Gastroesophageal sphincter (tissue), 4 donors: Measurements from ENCODE around the gene TMEM208. TPM values are rescaled to one million over a fixed set of nuclear protein-coding genes. Genes with fewer than 3 reads are reported as not detected.
A peak's percentile ranks its signal among the peaks of the same experiment; 100 is the strongest.

Experiments
- ATAC-seq: fragments of 150-250 bp; one replicate; pipeline ENCODE4 v1.9.1; 2016; ENCODE audit warnings: mild to moderate bottlenecking, moderate library complexity
- H3K27ac ChIP-seq, 4 donors: fragments of 200-600 bp; sonication (generic) in 3 of 4; 1 replicate in 3 of 4; 2 replicates in 1 of 4; pipeline ENCODE4 v1.5.1; 2016 to 2019
- H3K27me3 ChIP-seq: fragments of 200-600 bp; sonication (generic); one replicate; pipeline ENCODE4 v1.5.1; 2019
- H3K36me3 ChIP-seq, 2 donors: fragments of 200-600 bp; sonication (generic); one replicate each; pipeline ENCODE4 v1.5.1; 2019; ENCODE audit warnings: control low read depth in 1 of 2
- H3K4me1 ChIP-seq, 3 donors: fragments of 200-600 bp; sonication (generic); 1 replicate in 2 of 3; 2 replicates in 1 of 3; pipeline ENCODE4 v1.5.1; 2016 to 2019; ENCODE audit warnings: control low read depth in 2 of 3
- H3K4me3 ChIP-seq, 2 donors: fragments of 200-600 bp; sonication (generic); one replicate each; pipeline ENCODE4 v1.5.1; 2019; ENCODE audit warnings: mild to moderate bottlenecking in 1 of 2, moderate library complexity in 1 of 2
- H3K9me3 ChIP-seq, 3 donors: fragments of 200-600 bp; sonication (generic); one replicate each; pipeline ENCODE4 v1.5.1; 2017 to 2019; ENCODE audit warnings: control low read depth in 2 of 3
- EP300 ChIP-seq: sonication (generic); formaldehyde crosslinking; IDR thresholded peaks from one replicate; pipeline ENCODE4 v1.6.1; 2017; ENCODE audit warnings: antibody characterized with exemption, mild to moderate bottlenecking
- POLR2A ChIP-seq, 2 donors: fragments of 450-650 bp; IDR thresholded peaks; one replicate each; pipeline ENCODE4 v1.6.1; 2017; ENCODE audit warnings: antibody characterized with exemption in 2 of 2, mild to moderate bottlenecking in 2 of 2, moderate library complexity in 1 of 2
- POLR2AphosphoS5 ChIP-seq: sonication (generic); formaldehyde crosslinking; IDR thresholded peaks from one replicate; pipeline ENCODE4 v1.6.1; 2017; ENCODE audit warnings: antibody characterized with exemption
- WGBS, 2 donors: methylation state at CpG; one replicate each; pipeline ENCODE4 v1.1.5; 2018; ENCODE audit warnings: low coverage in 1 of 2; 5-methylcytosine and 5-hydroxymethylcytosine counted together
- total RNA-seq, 4 donors: library from RNA; depleted of rRNA; stranded (reverse); fragments of >200 nt; gene quantifications; one replicate each; pipeline ENCODE4 v1.1.0, GENCODE V29; 2016
- TF ChIP-seq, protein P1 (sequence below), 4 experiments: fragments of 200-600 bp in 2 of 4; fragments of 450-650 bp in 2 of 4; sonication (generic) in 1 of 4; IDR thresholded peaks; one replicate each; pipeline ENCODE4 v1.5.1; 2017 to 2019; ENCODE audit warnings: antibody characterized with exemption in 4 of 4, mild to moderate bottlenecking in 2 of 4, moderate library complexity in 2 of 4

TMEM208 gene
- total RNA-seq, 4 donors from 2014 or later: 15.4 to 34.7 (median 30.7) TPM

DNA sequence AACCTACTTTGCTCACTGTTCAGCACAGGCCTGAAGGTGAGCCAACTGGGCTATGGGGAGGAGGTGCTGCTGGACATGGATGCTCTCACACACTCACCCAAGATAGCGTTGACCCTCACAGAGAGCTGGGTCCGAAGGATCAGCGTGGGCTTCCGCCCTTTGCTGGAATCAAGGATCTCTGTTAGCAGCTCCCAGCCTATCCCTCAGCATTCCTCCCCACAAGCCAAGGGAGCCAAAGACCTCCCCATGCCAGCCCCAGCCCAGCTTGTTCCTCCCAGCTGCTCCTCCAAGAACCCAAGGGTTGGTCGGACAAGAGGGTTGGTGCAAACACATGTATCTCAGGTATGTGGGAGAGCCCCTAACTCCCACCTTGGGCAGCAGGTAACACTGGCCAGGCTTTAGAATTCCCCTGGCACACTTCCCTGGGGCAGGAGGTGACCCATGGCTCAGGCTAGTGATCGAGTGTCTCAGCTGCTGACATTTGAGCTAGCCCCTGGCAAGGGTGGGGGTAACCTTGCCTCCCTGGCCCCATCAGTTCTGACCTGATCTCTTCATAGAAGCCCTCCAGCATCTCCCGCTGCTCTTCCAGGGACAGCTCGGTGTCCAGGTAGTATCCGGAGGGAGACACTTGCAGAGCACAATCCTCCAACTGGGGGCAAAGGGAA is 12.0 kb downstream of the TMEM208 start:
- H3K4me3 ChIP-seq: no peak overlapping the region
- H3K4me1 ChIP-seq: peaks cover 0 to 36% (median 10%) of the 10 kb centered on the region in 3 donors
- no peak overlapping the region for H3K27ac ChIP-seq
- no peaks in the 10 kb centered on the region for H3K9me3 ChIP-seq
- H3K36me3 ChIP-seq: peaks cover 0 to 60% of the 10 kb centered on the region in 2 donors
- TF ChIP-seq POLR2A (IDR thresholded peaks at IDR 0.05): no peak
- no peak for TF ChIP-seq POLR2AphosphoS5
- TF ChIP-seq, protein P1, sequence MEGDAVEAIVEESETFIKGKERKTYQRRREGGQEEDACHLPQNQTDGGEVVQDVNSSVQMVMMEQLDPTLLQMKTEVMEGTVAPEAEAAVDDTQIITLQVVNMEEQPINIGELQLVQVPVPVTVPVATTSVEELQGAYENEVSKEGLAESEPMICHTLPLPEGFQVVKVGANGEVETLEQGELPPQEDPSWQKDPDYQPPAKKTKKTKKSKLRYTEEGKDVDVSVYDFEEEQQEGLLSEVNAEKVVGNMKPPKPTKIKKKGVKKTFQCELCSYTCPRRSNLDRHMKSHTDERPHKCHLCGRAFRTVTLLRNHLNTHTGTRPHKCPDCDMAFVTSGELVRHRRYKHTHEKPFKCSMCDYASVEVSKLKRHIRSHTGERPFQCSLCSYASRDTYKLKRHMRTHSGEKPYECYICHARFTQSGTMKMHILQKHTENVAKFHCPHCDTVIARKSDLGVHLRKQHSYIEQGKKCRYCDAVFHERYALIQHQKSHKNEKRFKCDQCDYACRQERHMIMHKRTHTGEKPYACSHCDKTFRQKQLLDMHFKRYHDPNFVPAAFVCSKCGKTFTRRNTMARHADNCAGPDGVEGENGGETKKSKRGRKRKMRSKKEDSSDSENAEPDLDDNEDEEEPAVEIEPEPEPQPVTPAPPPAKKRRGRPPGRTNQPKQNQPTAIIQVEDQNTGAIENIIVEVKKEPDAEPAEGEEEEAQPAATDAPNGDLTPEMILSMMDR (IDR thresholded peaks at IDR 0.05): no peak
- TF ChIP-seq EP300: no peak
- WGBS, 2 donors: 100% methylated on average over 1 to 2 of the region's 9 CpGs
- no peak for ATAC-seq
- no peaks in the 10 kb centered on the region for H3K27me3 ChIP-seq

DNA sequence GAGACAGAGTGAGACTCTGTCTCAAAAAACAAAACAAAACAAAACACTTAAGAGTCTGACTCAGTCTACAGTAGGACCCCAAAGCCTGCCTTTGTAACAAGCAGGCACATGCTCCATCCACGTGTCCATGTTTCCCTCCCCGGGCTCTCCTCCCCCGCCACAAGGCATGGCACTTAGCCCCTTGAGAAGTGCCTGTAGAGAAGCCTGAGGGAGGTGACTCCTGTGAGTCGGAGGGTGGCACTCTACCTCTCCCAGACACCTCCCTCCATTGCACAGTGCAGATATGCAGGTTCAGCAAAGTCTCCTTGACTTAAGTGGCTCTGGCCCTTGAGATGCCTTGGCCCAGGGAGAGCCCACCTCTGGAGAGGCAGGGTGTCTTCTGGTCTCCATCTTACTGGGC is 13.6 kb downstream of the TMEM208 start:
- Histone ChIP-seq H3K4me1 (peaks cover 0 to 52% (median 25%) of the 10 kb centered on the region in 3 donors), H3K9me3 (no peaks in the 10 kb centered on the region), H3K27ac (peak overlapping the region in 3 of 4 donors; percentile 30 to 67 (median 60)), H3K27me3 (no peaks in the 10 kb centered on the region), H3K4me3 (no peak overlapping the region), H3K36me3 (peaks cover 0 to 44% of the 10 kb centered on the region in 2 donors)
- no peak for ATAC-seq
- TF ChIP-seq POLR2AphosphoS5 (no peak), POLR2A (IDR thresholded peaks at IDR 0.05) (no peak), EP300 (no peak)
- TF ChIP-seq, protein P1 (IDR thresholded peaks at IDR 0.05): no peak
- WGBS, 2 donors: 83 to 92% methylated on average over 1 to 4 of the region's 4 CpGs

DNA sequence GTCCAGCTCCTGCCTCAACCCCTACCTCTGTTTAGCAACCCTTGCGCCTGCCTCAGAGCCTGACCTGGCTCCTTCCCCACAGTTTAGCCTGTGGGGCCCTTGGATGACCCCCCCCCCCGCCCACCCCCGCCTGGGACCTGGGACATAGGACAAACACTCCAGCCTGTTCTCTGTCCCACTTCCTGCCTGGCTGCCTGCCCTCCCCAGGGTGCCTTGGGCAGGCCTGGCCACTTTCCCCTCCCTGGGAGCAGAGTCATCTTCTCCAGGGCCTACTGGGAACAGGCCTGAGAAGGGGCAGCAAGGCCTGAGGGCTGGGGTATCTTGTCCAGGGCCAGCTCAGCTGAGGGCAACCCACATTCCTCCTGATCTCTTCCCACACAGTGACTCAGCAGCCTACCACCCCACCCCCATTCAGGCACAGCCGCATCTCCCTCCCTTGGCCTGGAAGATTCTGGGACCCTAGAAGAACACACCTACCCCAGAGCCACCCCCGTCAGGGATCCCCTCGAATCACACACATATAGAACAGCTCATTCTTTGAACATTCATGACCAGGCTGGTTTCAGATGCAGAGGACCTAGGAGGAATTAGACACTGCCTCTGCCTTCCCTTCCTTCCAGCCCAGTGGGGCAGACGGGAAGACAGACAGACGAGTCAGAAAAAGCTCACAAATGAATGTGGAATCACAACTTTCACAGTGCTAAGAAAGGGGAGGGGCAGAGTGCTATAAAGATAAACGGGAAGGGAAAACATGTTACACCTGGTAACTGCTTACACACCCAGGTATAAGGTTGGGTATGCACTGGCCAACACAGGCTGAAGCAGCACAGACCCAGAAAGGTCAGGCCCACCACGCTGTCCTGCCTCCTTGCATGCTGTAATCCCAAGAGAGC is 14.3 kb downstream of the TMEM208 start:
- H3K27ac ChIP-seq: peak overlapping the region in 3 of 4 donors; percentile 30 to 67 (median 60)
- H3K9me3 ChIP-seq: no peaks in the 10 kb centered on the region
- H3K4me3 ChIP-seq: no peak overlapping the region
- WGBS, 2 donors: 51 to 53% methylated on average over 4 to 5 of the region's 10 CpGs
- no peak for TF ChIP-seq POLR2A (IDR thresholded peaks at IDR 0.05)
- TF ChIP-seq, protein P1 (IDR thresholded peaks at IDR 0.05): no peak
- no peak for TF ChIP-seq POLR2AphosphoS5
- no peak for TF ChIP-seq EP300
- H3K4me1 ChIP-seq: peaks cover 0 to 60% (median 29%) of the 10 kb centered on the region in 3 donors
- H3K36me3 ChIP-seq: peaks cover 0 to 36% of the 10 kb centered on the region in 2 donors
- no peak for ATAC-seq
- H3K27me3 ChIP-seq: no peaks in the 10 kb centered on the region

DNA sequence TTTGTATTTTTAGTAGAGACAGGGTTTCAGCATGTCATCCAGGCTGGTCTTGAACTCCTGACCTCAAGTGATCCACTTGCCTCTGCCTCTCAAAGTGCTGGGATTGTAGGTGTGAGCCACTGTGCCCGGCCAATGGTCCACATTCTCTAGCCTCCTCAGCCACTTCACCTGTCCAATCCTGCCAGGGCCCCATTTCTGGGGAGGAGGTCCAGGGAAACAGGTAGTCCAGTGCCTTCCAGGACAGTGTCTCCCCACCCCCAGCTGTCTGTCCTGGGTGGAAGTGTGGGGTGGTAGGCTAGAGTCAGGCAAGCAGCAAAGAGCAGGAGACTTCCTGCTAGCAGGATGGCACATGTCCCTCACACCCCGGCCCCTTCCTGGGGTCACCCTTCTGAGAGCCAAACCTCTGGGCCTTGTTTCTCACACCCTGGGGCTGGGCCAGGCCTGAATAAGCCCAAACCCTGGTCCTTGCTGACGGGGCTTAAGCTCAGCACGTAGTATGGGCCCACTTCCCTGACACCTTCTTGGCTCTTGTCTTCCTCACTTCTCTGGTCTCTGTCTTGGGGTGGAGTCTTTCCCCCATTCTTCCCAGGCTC is 15.3 kb downstream of the TMEM208 start:
- H3K27me3 ChIP-seq: no peaks in the 10 kb centered on the region
- peaks cover 0 to 69% (median 29%) of the 10 kb centered on the region in 3 donors for H3K4me1 ChIP-seq
- peaks cover 0 to 27% of the 10 kb centered on the region in 2 donors for H3K36me3 ChIP-seq
- 71 to 80% methylated on average over 1 to 3 of the region's 4 CpGs for WGBS, 2 donors
- H3K27ac ChIP-seq: peak overlapping the region in 3 of 4 donors; percentile 19 to 67 (median 30)
- no peaks in the 10 kb centered on the region for H3K9me3 ChIP-seq
- TF ChIP-seq, protein P1 (IDR thresholded peaks at IDR 0.05): no peak
- TF ChIP-seq POLR2A (IDR thresholded peaks at IDR 0.05): no peak
- TF ChIP-seq EP300: no peak
- TF ChIP-seq POLR2AphosphoS5: no peak
- ATAC-seq: no peak
- H3K4me3 ChIP-seq: no peak overlapping the region
